GM21786 (cell line): Measurements from ENCODE around the gene MGRN1.

Experiments used
- ATAC-seq: cut with Tn5 transposase; IDR thresholded peaks from one replicate; pipeline ENCODE4 v1.9.1; 2021; ENCODE audit not compliant: unreplicated experiment

Gene MGRN1

DNA sequence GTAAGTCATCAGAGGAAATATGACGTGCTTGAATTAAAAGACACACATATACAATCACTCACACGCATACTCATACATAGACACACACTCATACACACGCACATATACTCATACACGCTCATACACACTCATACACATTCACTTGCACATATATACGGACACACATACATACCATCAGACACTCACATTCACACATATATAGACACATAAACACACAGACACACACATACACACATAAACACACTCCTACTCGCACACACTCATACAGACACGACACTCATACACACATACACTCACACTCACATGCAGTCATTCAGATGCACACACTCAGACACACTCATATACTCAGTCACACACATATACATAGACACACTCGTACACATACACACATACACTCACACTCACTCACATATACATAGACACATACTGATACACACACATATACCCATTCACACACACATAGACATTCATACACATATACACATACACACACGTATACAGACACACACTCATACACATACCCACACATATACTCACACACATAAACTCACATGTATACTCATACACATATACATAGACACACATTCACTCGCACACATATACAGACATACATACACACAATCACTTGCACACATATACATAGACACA lies 43.8 kb downstream of the MGRN1 start:
- ATAC-seq: no peak

GRCh38 chr16:4673387-4674046 lies 48.9 kb downstream of the MGRN1 start:
- no peak for ATAC-seq

DNA sequence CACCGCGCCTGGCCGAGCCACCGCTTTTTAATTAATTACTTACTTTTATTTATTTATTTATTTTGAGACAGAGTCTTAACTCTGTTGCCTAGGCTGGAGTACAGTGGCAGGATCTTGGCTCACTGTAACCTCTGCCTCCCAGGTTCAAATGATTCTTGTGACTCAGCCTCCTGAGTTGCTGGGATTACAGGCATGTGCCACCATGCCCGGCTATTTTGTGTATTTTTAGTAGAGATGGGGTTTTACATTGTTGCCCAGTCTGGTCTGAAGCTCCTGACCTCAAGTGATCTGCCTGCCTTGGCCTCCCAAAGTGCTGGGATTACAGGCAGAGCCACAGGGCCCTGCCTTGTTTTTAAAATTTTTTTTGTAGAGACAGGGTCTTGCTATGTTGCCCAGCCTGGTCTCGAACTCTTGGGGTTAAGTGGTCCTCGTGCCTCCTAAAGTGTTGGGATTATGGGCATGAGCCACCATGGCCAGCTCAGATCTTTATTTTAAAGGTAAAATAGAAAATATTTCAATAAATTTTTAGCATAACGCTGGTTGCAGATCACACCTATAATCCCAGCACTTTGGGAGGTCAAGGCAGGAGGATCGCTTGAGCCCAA lies 50.4 kb downstream of the MGRN1 start:
- ATAC-seq: no peak

- no peak for ATAC-seq
These were observed 51.5 kb downstream of the MGRN1 start for GRCh38 chr16:4675864-4676786.

GRCh38 chr16:4676831-4677230 lies 52.2 kb downstream of the MGRN1 start:
- no peak for ATAC-seq

- no peak for ATAC-seq
These were observed 52.8 kb downstream of the MGRN1 start for GRCh38 chr16:4677390-4677789.

GRCh38 chr16:4677994-4678393 lies 53.4 kb downstream of the MGRN1 start:
- no peak for ATAC-seq

- ATAC-seq: no peak
These were observed 54.0 kb downstream of the MGRN1 start for GRCh38 chr16:4678596-4678995.

DNA sequence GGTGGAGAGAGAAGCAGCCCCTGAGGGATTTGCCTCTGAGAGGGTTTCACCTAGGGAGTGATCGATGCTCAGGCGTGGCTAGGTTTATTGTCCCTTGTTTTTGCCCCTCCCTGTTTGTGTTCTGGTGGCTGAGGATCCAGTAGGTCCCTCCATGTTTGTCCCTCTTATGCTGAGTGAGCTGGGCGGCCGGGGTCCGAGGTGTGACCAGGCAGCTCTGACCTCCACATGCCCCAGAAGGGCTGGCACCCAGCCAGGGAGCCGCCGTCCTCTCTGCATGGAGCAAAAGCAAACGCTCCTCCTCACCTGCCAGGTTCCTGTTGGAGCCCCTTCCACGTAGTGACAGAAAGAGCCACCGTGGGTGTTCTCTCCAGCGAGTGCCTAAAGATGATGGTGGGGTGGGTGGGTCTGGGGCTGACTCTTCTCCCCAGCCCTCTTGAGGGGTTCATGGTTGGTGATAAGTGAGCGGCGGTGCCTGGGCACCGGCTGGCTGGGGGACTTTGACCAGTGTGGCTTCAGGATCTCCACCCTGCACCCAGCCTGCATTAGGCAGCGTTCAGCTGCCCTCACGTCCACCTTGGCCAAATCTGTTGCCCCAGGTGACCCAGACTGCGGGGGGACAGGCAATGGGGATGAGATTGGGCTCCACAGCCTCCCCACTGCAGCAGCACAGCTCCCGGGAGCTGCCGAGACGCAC lies 54.7 kb downstream of the MGRN1 start:
- ATAC-seq: no peak

DNA sequence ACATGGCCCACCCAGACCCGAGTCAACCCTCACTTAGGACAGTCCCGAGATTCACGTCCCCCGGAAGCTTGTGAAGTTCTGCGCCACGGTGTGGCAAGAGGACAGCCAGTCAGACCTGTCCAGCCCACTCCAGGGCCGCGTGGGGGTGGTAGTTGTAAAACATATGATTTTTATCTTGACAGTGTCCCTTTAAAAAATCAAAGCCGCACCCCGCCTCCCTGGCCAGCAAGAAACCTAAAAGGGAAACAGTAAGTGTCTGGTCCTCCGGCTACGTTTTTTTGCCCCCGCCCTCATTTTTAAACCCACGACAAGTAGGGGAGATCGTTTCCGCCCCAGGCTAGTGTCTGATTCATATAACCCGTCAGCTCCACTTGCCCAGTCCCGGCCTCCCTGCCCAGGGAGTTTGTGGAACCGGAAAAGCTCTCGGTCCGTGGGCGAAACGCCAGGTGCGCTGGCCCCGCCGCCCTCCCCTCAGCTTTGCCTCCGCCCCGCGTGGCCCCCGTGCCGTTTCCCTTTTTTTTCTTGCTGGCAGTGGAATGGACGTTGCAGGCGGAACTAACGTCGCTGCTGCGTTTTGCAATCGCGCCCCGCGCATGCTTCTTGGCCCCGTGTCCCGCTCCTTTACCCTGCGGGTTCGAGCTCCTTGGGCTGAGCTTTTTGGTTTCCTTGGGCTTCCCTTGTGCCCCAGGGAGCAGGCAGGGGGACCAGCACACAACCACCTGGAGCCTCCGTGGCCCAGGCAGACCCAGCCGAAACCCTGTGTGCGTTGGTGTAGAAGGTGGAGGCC lies 55.4 kb downstream of the MGRN1 start:
- no peak for ATAC-seq

GRCh38 chr16:4680673-4681470 lies 56.2 kb downstream of the MGRN1 start:
- ATAC-seq: no peak

GRCh38 chr16:4681471-4682083 lies 57.0 kb downstream of the MGRN1 start:
- ATAC-seq: no peak

GRCh38 chr16:4682084-4682591 lies 57.5 kb downstream of the MGRN1 start:
- ATAC-seq: no peak

- ATAC-seq: no peak
These were observed 58.1 kb downstream of the MGRN1 start for GRCh38 chr16:4682616-4683254.

DNA sequence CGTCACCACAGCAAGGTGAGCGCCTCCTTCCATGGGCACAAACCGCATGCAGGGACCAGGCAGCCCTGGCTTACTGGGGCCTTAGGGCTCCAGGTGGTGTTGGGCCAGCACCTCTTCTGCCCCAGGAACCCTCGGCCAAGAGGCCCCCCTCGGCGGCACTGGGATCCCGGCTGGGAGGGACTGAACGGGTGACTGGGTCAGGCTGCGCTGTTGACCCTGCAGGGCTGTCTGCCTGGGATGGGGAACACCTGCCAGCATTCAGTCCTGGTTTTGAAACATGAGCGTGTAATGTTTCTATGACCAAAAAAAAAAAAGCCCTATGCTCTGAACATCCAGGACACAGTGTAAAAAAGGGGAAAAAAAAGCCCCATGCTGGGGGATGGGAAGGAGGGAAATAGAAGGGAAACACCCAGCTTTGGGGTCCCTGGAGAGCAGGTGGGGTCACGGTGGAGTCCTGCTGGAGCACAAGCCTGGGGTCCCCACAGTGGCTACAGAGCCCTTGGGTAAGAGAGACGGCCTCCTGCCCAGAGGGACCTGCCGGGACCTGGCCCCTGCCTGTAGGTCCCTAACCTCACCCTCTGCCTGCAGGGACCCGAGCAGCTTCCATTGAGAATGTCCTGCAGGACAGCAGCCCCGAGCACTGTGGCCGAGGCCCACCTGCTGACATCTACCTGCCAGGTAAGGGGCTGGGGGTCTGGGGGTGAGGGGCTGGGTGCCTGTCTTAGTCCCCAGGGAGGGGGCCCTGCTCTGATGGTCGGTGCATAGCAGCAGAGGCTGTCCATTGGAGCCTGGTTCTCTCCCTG lies 58.8 kb downstream of the MGRN1 start:
- no peak for ATAC-seq

- ATAC-seq: no peak
These were observed 59.6 kb downstream of the MGRN1 start for GRCh38 chr16:4684058-4684715.

- no peak for ATAC-seq
These were observed 60.1 kb downstream of the MGRN1 start for GRCh38 chr16:4684763-4685162.
